GM19328 (cell line): Measurements from ENCODE around the gene FAM200A.
"Not testable (repeated sequence)": the region's sequence is repeated elsewhere in the genome, so short reads cannot be mapped to it uniquely, and the experiment has no call there.

Experiments used
- ATAC-seq: cut with Tn5 transposase; IDR thresholded peaks from one replicate; pipeline ENCODE4 v1.9.1; 2021; ENCODE audit warnings: mild to moderate bottlenecking, moderate library complexity; ENCODE audit not compliant: unreplicated experiment

Gene FAM200A

DNA sequence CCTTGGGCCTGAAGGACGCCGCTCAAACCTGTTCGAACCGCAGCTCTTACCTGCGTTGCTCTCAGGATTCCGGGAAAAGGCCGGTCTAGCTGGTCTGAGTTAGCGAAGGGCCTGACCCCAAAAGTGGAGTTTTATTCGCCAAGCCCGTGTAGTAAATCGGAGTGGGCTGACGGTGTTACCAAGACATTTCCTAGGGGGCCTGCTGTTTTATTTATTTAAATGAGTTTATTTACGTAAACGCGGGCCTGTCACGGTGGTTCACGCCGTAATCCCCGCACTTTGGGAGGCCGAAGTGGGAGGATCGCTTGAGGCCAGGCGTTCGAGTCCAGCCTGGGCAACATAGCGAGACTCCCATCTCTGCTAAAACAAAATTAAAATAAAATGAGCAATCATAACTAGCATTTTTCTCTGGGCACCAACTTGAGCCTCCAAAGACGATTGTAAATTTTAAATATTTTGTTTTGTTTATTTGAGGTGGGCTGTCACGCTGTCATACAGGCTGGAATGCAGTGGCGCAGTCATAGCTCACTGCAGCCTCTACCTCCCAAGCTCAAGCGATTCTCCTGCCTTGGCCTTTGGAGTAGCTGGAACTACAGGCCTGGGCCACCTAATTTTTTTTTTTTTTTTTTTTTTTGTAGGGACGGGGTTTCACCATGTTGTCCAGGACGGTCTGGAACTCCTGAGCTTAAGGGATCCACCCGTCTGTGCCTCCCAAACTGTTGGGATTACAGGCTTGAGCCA is 7.4 kb upstream of the FAM200A start:
- ATAC-seq: no peak

- peak; percentile 75 for ATAC-seq
Observed at GRCh38 chr7:99558306-99559174, 6.6 kb upstream of the FAM200A start, which contains the start of gene ZNF655. TSS of gene ZNF655 (plus strand) at chr7:99558642. CDS start at chr7:99560560, 1,918 bp downstream.

- ATAC-seq: peak; percentile 45
Observed at GRCh38 chr7:99557940-99558305, 6.0 kb upstream of the FAM200A start.

- no peak for ATAC-seq
Observed at GRCh38 chr7:99557196-99557607, 5.3 kb upstream of the FAM200A start.

DNA sequence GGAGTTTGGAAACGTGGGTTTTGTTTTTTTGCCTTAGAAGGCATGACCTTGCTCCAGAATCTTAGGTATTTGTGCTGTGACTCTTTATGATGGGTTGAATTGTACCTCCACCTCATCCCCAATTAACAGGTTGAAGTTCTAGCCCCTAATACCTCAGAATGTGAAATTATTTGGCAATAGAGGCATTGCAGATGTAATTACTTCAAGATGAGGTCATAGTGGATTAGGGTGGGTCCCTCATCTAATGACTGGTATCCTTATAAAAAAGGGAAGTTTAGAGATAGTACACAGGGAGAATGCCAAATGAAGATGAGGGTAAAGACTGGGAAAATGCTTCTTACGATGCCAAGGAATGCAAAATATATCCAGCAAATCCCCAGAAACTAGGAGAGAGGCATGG is 3.0 kb upstream of the FAM200A start:
- no peak for ATAC-seq

DNA sequence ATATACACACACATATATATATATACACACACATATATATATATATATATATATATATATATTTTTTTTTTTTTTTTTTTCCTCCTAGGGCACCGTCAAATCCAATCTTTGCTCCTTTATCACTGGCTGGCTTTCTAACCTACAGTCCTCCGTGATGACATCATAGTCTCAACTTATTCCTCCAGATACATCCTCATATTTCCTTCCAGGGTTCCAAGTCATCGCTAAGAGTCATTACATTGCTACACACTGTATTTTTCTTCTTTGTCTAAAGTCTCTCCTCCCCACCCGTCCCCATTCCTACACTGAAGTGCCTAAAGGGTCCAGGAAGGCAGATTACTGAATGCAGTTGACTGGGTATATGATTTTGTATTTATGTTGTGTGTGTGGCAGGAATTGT is 1.1 kb upstream of the FAM200A start:
- ATAC-seq: no peak

DNA sequence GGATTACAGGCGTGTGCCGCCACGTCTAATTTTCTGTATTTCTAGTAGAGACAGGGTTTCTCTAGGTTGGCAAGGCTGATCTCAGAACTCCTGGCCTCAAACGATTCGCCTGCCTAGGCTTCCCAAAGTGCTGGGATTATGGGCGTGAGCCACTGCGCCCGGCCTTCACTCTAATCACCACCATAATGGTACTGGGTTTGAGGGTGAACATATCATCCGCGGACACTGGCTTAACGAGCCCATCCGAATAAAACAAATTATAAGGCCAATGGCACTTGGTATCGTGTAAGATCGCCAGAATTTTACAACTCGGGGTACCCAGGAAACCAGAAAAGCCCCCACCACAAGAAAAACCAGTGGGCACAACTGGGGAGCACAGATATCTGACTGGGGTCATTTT is 580 bp downstream of the FAM200A start:
- no peak for ATAC-seq

DNA sequence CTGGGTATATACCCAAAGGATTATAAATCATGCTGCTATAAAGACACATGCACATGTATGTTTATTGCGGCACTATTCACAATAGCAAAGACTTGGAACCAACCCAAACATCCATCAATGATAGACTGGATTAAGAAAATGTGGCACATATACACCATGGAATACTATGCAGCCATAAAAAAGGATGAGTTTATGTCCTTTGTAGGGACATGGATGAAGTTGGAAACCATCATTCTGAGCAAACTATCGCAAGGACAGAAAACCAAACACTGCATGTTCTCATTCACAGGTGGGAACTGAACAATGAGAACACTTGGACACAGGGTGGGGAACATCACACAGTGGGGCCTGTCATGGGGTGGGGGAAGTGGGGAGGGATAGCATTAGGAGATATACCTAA is 2.4 kb downstream of the FAM200A start:
- not testable (repeated sequence) for ATAC-seq

DNA sequence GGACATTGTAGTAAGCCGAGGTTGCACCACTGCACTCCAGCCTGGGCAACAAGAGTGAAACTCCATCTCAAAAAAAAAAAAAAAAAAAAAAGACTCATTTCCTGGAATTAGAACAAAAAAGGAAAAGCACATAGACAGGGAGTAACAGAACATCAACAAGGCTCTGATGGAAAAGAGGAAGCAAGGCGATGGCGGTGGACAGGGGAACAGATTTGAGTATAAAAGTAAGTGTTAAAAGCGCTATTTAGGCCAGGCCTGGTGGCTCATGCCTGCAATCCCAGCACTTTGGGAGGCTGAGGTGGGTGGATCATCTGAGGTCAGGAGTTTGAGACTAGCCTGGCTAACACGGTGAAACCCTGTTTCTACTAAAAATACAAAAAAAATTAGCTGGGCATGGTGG is 6.6 kb downstream of the FAM200A start:
- not testable (repeated sequence) for ATAC-seq

DNA sequence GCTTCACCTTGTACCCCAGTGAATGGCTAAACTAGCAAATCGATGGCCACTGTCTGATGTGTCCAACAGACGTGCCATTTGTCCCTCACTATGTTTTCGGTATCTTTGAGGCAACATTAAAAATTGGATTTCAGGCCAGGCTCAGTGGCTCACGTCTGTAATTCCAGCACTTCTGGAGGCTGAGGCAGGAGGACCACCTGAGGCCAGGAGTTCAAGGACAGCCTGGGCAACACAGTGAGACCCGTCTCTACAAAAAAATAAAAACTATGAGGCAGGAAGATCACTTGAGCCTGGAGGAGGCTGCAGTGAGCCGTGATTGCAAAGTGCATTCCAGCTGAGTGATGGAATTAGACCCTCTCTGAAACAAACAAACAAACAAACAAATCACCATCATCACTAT is 8.0 kb downstream of the FAM200A start:
- ATAC-seq: no peak

GRCh38 chr7:99543081-99543671 is 8.7 kb downstream of the FAM200A start:
- ATAC-seq: no peak

DNA sequence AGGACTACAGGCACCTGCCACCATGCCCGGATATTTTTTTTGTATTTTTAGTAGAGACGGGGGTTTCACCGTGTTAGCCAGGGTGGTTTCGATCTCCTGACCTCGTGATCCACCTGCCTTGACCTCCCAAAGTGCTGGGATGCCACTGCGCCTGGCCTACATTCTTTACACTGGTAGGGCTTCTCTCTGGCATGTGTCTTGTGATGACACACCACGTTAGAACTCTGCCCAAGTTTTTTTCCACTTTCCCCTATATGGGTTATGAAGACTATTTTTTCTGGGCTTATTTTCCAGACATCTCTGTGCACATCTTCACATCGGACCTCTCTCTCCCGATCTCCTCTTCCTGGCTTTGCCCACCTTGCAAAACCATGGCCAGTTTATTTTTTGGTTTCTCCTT is 10.7 kb downstream of the FAM200A start:
- no peak for ATAC-seq

GRCh38 chr7:99540542-99540941 is 11.4 kb downstream of the FAM200A start:
- ATAC-seq: no peak

DNA sequence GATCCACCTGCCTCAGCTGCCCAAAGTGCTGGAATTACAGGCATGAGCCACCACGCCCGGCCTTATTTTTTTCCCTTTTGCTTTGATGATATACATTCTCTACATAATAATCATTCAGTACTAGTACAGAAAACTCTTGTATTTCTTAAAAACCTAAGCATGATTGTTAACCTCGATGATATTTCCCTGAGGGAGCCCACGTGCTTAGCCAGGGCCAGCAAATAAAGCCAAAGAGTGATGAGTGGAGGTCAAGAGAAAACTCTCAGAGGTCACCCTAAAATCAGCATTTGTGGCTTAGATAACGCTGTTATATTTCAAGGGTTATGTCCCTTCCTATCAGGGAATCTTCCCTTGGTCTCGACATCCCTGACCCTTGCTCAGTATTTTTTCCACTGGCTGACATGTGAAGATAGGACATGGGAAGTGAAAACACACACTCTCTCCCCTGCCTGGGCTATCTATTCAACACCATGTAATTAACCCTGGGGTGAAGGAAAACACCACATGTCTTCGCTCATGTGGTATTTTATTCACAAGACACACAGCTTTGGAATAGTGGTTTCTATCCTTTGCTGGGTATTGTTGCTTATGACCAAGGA is 12.6 kb downstream of the FAM200A start:
- no peak for ATAC-seq

- no peak for ATAC-seq
Observed at GRCh38 chr7:99535667-99536066, 16.2 kb downstream of the FAM200A start.

DNA sequence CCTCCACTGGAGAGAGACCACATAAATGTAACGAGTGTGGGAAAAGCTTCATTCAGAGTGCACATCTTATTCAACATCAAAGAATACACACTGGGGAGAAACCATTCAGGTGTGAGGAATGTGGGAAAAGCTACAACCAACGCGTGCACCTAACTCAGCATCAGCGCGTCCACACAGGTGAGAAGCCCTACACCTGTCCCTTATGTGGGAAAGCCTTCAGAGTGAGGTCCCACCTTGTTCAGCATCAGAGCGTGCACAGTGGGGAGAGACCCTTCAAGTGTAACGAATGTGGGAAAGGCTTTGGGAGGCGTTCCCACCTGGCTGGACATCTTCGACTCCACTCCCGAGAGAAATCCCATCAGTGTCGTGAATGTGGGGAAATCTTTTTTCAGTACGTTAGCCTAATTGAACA is 20.6 kb downstream of the FAM200A start:
- no peak for ATAC-seq

DNA sequence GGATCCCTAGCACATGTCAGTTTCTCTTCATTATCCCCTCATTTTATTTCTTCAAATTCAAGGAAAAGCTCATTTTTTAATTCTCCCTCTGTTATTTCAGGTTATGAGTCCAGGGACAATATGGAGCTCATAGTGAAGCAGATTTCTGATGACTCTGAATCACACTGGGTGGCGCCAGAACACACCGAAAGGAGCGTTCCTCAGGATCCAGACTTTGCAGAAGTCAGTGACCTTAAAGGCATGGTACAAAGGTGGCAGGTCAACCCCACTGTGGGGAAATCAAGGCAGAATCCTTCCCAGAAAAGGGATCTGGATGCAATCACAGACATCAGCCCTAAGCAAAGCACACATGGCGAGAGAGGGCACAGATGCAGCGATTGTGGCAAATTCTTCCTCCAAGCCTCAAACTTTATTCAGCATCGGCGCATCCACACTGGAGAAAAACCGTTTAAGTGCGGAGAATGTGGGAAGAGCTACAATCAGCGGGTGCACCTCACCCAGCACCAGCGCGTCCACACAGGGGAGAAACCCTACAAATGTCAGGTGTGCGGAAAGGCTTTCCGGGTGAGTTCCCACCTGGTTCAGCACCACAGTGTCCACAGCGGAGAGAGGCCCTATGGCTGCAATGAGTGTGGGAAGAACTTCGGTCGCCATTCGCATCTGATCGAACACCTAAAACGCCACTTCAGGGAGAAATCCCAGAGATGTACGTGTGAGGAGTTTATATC is 26.0 kb downstream of the FAM200A start:
- ATAC-seq: no peak

- ATAC-seq: no peak
Observed at GRCh38 chr7:99521399-99521798, 30.5 kb downstream of the FAM200A start.

DNA sequence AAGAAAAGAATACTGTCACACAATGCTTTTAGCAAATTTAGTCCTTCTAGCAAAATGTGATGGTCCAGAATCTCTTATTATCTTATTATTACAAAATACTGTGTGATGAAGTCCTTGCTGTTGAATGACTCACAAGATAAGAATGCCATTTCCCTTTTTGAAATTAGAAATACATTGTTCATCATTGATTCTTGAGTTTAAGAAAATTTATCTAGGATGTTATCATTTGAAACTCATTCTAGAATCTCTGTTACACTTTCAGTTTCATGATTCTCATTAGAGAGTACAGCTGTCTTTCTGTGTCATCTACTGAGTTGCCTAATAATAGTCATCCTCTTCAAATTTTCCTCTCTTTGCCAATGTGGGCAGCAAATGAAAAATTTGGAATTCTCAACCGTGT is 37.9 kb downstream of the FAM200A start:
- ATAC-seq: no peak

GRCh38 chr7:99505324-99505662 is 46.6 kb downstream of the FAM200A start:
- ATAC-seq: no peak
